Adrenal gland (tissue), 5 donors: ENCODE data around the gene LRBA.

Source experiments
- POLR2A ChIP-seq, 2 donors: fragments of 450-650 bp; IDR thresholded peaks; one replicate each; pipeline ENCODE4 v1.6.1; 2017; ENCODE audit warnings: antibody characterized with exemption in 2 of 2, mild to moderate bottlenecking in 2 of 2, moderate library complexity in 1 of 2
- TF ChIP-seq, protein P1 (sequence below), 6 experiments: fragments of 450-650 bp in 4 of 6; fragments of 200-600 bp in 2 of 6; sonication (generic) in 1 of 6; IDR thresholded peaks; 1 replicate in 5 of 6; 2 replicates in 1 of 6; pipeline versions ENCODE4 v1.5.1 to v1.8.0; 2016 to 2021; ENCODE audit warnings: antibody characterized with exemption in 6 of 6, mild to moderate bottlenecking in 2 of 6, moderate library complexity in 1 of 6
- donor health status: DM: no; HTN: no; CAD: no.

DNA sequence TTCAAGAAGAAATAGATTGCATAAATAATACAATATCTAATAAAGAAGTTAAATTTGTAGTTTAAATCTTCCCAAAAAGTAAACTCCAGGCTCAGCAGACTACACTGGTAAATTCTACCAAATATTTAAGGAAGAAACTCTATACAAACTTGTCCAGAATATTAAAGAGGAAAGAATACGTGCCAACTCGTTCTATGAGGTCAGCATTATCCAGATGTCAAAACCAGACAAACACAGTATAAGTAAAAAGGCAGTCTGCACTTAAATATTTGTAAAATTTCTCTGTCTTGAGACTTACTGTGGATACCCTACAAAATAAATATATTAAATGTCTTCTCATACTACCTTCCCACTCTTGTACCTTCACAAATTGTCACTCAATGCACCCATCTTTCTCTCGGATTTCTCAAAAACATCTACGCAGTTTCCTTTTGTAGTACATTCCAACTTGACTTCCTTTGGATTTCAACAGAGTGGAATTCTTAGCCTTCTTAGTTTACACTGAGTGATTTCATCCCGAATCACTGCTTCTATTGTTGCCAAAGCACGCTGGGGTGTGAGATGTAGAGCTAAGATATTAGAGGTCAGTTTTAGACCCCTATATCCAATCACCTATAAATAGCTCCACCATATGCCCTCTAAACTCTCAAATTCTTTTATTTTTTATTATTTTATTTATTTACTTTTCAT is 504.8 kb downstream of the LRBA start:
- TF ChIP-seq, protein P1, sequence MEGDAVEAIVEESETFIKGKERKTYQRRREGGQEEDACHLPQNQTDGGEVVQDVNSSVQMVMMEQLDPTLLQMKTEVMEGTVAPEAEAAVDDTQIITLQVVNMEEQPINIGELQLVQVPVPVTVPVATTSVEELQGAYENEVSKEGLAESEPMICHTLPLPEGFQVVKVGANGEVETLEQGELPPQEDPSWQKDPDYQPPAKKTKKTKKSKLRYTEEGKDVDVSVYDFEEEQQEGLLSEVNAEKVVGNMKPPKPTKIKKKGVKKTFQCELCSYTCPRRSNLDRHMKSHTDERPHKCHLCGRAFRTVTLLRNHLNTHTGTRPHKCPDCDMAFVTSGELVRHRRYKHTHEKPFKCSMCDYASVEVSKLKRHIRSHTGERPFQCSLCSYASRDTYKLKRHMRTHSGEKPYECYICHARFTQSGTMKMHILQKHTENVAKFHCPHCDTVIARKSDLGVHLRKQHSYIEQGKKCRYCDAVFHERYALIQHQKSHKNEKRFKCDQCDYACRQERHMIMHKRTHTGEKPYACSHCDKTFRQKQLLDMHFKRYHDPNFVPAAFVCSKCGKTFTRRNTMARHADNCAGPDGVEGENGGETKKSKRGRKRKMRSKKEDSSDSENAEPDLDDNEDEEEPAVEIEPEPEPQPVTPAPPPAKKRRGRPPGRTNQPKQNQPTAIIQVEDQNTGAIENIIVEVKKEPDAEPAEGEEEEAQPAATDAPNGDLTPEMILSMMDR (IDR thresholded peaks at IDR 0.05), result no peak
- TF ChIP-seq POLR2A (IDR thresholded peaks at IDR 0.05), result no peak
